GM21576 (cell line): ENCODE results near the gene APLN.
A peak's percentile ranks its signal among the peaks of the same experiment; 100 is the strongest.

Experiments
- ATAC-seq: cut with Tn5 transposase; IDR thresholded peaks from one replicate; pipeline ENCODE4 v1.9.1; 2021; ENCODE audit warnings: mild to moderate bottlenecking, moderate library complexity; ENCODE audit not compliant: unreplicated experiment

Gene APLN

GRCh38 chrX:129642641-129643040, 12.1 kb downstream of the APLN start:
- no peak for ATAC-seq

DNA sequence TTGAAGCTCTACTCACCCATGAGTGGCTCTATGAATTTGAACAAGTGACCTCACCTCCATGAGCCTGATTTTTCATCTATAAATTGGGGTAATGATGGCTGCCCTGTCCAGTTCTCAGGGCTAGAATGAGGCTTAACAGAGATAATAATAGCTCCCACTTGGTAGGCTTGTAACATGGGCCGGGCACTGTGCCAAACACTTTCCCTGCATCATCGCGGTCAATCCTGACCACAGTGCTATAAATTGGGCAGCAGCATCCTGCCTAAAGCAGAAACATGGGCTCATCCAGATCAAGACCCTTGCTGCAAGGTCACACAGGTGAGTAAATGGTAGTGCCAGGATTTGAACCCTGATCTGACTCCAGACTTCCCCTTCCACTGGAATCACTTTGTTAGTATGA, 12.8 kb downstream of the APLN start:
- no peak for ATAC-seq

DNA sequence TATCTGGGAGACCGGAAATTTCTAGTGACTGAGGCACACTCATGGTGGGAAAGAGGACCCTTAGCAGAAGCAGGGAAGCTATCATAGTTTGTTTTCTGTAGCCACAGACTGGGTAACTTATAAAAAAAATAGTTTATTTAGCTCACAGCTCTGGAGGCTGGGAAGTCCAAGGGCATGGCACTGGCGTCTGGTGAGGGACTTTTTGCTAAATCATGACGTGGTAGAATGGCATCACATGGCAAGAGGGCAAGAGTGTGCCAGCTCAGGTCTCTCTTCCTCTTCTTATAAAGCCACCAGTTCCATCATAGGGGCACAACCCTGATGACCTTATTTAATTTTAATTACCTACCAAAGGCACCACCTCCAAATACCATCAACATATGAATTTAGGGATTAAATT, 13.3 kb downstream of the APLN start:
- no peak for ATAC-seq

DNA sequence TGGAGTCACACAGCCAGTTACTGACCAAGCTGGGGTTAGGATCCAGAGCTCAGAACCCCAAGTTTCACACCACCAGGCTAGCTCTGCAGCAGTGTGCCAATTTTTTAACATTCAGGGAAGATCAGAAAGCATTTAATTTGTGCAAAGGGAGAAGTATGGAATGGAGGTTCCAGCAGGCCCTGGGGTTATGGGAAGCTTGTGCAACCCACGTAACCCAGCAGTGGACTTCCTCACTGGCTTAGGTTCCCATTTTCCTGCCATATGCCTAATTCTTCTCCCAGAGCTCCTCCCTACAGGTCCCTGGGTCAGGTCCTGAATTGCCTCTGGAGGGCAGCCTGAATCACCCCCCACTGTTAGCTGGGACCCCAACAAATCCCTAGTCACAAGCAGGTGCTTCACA, 14.0 kb downstream of the APLN start:
- no peak for ATAC-seq

- ATAC-seq = no peak
Measured at GRCh38 chrX:129638917-129639316, 15.8 kb downstream of the APLN start.

- ATAC-seq = peak; percentile 71
Measured at GRCh38 chrX:129637217-129638109, 17.3 kb downstream of the APLN start.

- ATAC-seq = no peak
Measured at GRCh38 chrX:129636175-129636681, 18.5 kb downstream of the APLN start.

- ATAC-seq = no peak
Measured at GRCh38 chrX:129634541-129634940, 20.2 kb downstream of the APLN start.

DNA sequence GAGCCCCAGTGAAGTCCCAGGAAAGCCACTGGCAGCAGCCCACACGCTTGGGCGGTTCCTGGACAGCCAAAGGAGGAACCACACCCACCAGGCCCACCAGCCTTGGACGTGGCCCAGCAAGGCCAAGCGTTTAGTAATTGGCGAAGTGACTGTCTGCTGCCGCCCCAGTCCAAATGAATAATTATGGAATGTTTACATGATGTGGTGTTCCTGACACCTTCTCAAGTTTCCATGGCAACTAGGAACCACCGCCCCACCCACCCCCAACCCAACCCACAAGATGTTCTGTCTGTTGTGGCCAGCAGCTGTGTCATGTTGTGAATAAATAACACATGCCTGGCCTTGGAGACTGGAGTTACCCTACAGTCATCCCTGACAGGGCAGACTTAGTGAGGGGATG, 22.3 kb downstream of the APLN start:
- ATAC-seq = no peak

GRCh38 chrX:129631849-129632248, 22.9 kb downstream of the APLN start:
- no peak for ATAC-seq

DNA sequence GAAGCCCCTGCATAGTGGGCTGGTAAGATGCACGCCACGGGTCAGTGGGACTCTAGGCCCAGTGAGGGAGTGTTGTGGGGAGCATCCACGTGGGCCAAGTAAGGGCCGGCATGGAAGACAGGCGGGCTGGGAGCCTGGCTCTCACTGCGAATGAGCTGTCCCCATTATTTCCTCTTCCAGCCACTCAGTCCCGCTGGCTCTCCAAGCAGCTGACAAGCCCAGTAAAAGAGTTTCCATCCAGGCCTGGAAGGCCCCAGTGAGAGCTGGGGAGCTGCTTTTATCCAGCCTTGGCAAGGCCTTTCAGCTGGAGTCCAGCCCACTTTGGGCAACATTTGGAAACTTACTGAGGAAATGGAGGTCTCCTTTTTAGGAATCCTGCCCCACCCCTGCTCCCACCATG, 24.9 kb downstream of the APLN start:
- no peak for ATAC-seq

DNA sequence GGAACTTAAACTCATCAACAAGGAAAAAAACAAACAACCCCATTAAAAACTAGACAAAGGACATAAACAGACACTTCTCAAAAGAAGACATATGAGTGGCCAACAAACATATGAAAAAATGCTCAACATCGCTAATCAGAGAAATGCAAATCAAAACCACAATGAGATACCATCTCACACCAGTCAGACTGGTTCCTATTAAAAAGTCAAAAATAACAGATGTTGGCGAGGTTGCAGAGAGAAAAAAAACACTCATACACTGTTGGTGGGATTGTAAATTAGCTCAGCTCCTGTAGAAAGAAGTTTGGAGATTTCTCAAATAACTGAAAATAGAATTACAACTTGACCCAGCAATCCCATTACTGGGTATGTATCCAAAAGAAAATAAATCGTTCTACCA, 28.7 kb downstream of the APLN start:
- ATAC-seq = no peak

DNA sequence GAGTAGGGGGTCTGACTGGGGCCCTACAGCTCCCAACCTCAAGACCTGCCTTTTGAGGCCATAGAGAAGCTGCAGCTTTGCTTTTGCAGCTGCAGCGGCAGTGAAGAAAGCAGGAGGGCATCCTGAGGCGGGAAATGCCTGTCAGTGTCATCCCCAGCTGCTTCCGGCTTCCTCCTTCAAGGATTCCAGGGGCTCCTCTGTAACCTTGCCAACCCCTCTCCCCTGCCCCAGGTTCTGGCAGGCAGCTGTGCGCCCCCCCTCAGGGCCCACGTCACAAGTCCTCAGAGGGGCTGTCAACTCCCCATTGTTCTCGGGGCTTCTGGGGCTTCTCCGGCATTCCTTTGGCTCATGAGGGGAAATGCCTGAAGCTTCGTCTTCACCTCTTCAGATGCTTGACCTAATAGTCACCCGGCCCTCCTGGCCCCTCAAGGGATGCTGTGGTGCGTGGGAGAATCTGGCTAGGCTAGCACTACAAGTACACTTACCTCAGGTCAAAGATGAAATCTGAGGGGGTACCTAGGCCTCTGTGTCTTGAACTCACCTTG, 31.9 kb downstream of the APLN start:
- ATAC-seq = no peak

DNA sequence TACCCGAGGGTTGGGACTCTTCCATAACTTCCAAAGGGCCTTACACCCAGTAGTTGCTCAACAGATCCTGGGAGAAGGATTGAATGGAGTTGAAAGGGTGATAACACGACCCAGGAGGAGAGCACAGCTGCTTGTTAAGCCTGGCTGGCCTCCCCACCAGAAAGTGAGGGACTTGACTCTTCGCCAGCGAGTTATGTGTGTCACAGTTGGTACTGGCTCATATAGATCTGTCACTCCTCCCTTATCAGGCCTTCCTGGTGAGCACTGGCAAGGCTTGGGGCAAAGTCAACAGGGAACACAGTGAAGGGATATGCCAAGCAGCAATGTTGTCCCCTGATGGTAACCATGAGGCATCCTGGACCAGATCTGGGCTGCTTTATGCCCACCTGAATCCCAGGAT, 35.8 kb downstream of the APLN start:
- no peak for ATAC-seq

GRCh38 chrX:129617420-129617819, 37.3 kb downstream of the APLN start:
- ATAC-seq = no peak

DNA sequence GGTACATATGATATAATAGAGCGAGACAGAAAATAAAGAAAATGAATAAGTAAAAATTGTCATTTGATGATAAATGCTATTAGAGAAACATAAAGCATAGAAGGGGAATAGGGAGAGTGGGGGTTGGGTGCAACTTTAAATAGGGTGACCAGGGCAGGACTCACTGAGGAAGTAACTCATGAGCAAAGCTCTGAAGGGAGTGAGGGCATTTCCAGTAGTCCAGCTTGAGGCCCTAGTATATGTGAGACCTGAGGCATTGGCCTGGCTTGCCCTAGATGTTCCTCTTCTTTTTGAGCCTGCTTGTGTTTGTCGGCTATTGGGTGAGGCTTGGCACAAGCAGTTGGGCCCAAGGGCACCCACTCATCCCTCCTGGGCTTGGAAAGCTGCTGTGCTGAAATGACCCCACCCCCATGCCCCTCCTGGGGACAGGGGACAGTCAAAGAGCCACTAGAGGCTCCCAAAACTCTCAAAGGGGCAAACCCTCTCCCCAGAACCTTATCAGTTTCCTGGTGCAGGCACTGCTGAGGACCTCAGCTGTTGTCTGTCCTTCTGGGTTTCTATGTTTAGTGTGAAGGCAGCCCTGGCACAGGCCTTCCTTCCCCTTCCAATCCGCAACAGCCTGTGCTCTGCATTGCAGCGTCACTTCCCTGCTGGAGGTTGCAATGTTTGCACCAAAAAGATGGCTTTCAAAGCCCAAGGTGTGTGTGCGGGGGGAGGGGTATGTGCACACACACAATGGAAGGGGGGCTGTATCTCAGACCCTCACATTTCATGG, 40.1 kb downstream of the APLN start:
- ATAC-seq = no peak

- ATAC-seq = no peak
Measured at GRCh38 chrX:129613596-129613995, 41.2 kb downstream of the APLN start.

DNA sequence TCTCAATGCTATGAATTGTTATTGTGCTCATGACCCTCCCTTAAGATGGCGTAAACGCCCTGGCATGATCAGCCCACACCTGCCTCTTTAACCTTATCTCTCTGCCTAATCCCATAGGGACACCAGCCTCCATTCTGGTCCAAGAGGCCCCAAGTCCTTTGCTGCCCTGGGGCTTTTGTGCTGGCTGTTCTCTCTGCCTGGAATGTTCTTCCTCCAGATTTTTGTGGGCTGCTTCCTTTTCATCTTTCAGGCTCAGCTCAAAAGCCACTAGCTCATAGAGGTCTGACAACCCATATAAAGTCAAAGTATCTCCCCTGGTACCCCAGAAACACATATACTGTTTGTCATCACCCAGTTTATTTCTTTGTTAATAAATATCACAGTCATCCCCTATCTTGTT, 42.4 kb downstream of the APLN start:
- ATAC-seq = no peak

- no peak for ATAC-seq
Measured at GRCh38 chrX:129609395-129609794, 45.4 kb downstream of the APLN start.

- ATAC-seq = no peak
Measured at GRCh38 chrX:129608496-129608895, 46.3 kb downstream of the APLN start.

GRCh38 chrX:129606918-129607317, 47.8 kb downstream of the APLN start:
- ATAC-seq = no peak

- peak; percentile 44 for ATAC-seq
Measured at GRCh38 chrX:129600981-129601424, 53.8 kb downstream of the APLN start.
